ENCODE results near the gene JAZF1. TPM values are rescaled to one million over a fixed set of nuclear protein-coding genes. Genes with fewer than 3 reads are reported as not detected.

Gene JAZF1
- total RNA-seq, 1 experiment from 2014 or later: 3.4 TPM

DNA sequence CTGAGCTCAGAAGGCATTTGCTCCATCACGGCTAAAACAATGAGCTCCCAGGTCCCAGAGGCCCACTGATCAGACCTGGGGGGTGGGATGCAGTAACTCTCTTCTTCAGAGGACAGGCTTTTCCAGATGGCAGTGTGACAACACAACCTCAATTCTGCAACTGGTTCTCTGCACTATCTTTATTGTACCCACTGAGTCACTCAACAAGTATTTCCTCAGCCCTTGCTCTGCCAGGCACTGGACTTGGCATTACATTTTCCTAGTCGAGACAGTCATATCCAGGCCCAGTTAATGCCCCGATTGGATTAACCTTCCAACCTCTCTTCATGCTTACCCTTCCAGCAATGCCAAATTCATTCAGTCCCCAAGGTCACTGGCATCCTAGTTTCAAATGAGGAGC is 72.6 kb downstream of the JAZF1 start:
- Histone ChIP-seq H2AFZ (ENCODE audit: low read depth, low read length, poor library complexity, severe bottlenecking) (no peak overlapping the region), H3K9me2 (ENCODE audit: insufficient read depth) (no peaks in the 10 kb centered on the region), H3K9ac (ENCODE audit: low read length) (no peak overlapping the region), H3K79me2 (ENCODE audit: insufficient read depth, low read length) (no peaks in the 10 kb centered on the region), H3K27ac (ENCODE audit: low read depth, low read length) (no peak overlapping the region), H3K4me3 (replicated peaks in 1 of 2; ENCODE audit: low read depth in 1 of 2, low read length in 2 of 2) (no peak overlapping the region), H3K36me3 (ENCODE audit: control insufficient read depth in 1 of 2, insufficient read depth in 2 of 2, low read length in 2 of 2) (no peaks in the 10 kb centered on the region), H3K4me1 (ENCODE audit: control insufficient read depth in 1 of 2, insufficient read depth in 2 of 2, low read length in 2 of 2) (peaks cover 25 to 39% of the 10 kb centered on the region in 2 experiments), H3K9me3 (ENCODE audit: control insufficient read depth in 1 of 2, insufficient read depth in 1 of 2, low read depth in 1 of 2, low read length in 2 of 2) (no peaks in the 10 kb centered on the region), H3K4me2 (ENCODE audit: low read length) (peak overlapping the region; percentile 18), H4K20me1 (ENCODE audit: insufficient read depth) (no peaks in the 10 kb centered on the region), H3K27me3 (ENCODE audit: insufficient read depth, low read length) (no peaks in the 10 kb centered on the region)
- ATAC-seq (peak; percentile 73), DNase-seq (ENCODE audit: low read depth, low spot score) (peak; percentile 16)
- ChIA-PET POLR2A (no interaction called here), RAD21 (ENCODE audit: low non-redundant PET in 1 of 2, low total read pairs in 2 of 2, uncharacterized antibody in 2 of 2, unreplicated experiment in 2 of 2) (no interaction called here), CTCF (interaction anchor here (1.3 to 2.2 kb wide), 2 partner anchors 11 to 15 kb away, joined by 3 to 7 read pairs; no protein-coding TSS in a partner anchor)
- TF ChIP-seq SRF (IDR thresholded peaks at IDR 0.05; ENCODE audit: low read depth) (no peak), CEBPB (IDR thresholded peaks at IDR 0.05; ENCODE audit: low read depth) (no peak), JUND (IDR thresholded peaks at IDR 0.05) (peak; percentile 61), FOSL1 (IDR thresholded peaks at IDR 0.05; ENCODE audit: low read depth) (peak; percentile 69; the same call in 1 of the 2 replicates), SP1 (IDR thresholded peaks at IDR 0.05; ENCODE audit: low read depth) (peak; percentile 45), CBX3 (IDR thresholded peaks at IDR 0.05; ENCODE audit: low read depth) (0 out of 2 replicates have a peak, but pooled peaks have one; percentile 44), SIN3A (IDR thresholded peaks at IDR 0.05; ENCODE audit: low read depth) (no peak), ATF3 (IDR thresholded peaks at IDR 0.05) (no peak), POLR2A (IDR thresholded peaks at IDR 0.05; ENCODE audit: borderline replicate concordance, extremely low read depth, insufficient read depth, insufficient read length) (no peak), EZH2 (IDR thresholded peaks at IDR 0.05) (no peak), TCF7L2 (IDR thresholded peaks at IDR 0.05; ENCODE audit: borderline replicate concordance, extremely low read depth, insufficient read depth, insufficient read length) (no peak), EZH2phosphoT487 (IDR thresholded peaks at IDR 0.05; ENCODE audit: borderline replicate concordance) (no peak), ZFX (IDR thresholded peaks at IDR 0.05) (no peak)
- TF ChIP-seq, protein P1, sequence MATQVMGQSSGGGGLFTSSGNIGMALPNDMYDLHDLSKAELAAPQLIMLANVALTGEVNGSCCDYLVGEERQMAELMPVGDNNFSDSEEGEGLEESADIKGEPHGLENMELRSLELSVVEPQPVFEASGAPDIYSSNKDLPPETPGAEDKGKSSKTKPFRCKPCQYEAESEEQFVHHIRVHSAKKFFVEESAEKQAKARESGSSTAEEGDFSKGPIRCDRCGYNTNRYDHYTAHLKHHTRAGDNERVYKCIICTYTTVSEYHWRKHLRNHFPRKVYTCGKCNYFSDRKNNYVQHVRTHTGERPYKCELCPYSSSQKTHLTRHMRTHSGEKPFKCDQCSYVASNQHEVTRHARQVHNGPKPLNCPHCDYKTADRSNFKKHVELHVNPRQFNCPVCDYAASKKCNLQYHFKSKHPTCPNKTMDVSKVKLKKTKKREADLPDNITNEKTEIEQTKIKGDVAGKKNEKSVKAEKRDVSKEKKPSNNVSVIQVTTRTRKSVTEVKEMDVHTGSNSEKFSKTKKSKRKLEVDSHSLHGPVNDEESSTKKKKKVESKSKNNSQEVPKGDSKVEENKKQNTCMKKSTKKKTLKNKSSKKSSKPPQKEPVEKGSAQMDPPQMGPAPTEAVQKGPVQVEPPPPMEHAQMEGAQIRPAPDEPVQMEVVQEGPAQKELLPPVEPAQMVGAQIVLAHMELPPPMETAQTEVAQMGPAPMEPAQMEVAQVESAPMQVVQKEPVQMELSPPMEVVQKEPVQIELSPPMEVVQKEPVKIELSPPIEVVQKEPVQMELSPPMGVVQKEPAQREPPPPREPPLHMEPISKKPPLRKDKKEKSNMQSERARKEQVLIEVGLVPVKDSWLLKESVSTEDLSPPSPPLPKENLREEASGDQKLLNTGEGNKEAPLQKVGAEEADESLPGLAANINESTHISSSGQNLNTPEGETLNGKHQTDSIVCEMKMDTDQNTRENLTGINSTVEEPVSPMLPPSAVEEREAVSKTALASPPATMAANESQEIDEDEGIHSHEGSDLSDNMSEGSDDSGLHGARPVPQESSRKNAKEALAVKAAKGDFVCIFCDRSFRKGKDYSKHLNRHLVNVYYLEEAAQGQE (IDR thresholded peaks at IDR 0.05; ENCODE audit: low read depth): no peak
- TF ChIP-seq, protein P2, sequence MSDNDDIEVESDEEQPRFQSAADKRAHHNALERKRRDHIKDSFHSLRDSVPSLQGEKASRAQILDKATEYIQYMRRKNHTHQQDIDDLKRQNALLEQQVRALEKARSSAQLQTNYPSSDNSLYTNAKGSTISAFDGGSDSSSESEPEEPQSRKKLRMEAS (IDR thresholded peaks at IDR 0.05): no peak
- intact Hi-C loops (cut with micrococcal nuclease): no loop called here
- no TSS peak for BruUV-seq (replicated peaks)
